Uterus (tissue), 4 donors: ENCODE data around the gene JARID2. TPM values are rescaled to one million over a fixed set of nuclear protein-coding genes. Genes with fewer than 3 reads are reported as not detected.

Source experiments
- DNase-seq, 2 donors: peaks; one replicate each; pipeline ENCODE4 v3.0.0-alpha.2; 2019 to 2020
- H3K27ac ChIP-seq, 2 donors: fragments of 200-600 bp; sonication (generic); 1 replicate in 1 of 2; 2 replicates in 1 of 2; pipeline ENCODE4 v1.5.1; 2016 to 2018
- H3K27me3 ChIP-seq, 2 donors: fragments of 200-600 bp; sonication (generic); one replicate each; pipeline ENCODE4 v1.5.1; 2018 to 2019; ENCODE audit warnings: control low read depth in 1 of 2
- H3K36me3 ChIP-seq, 2 donors: fragments of 200-600 bp; sonication (generic); one replicate each; pipeline ENCODE4 v1.5.1; 2019; ENCODE audit warnings: control low read depth in 1 of 2
- H3K4me1 ChIP-seq, 2 donors: fragments of 200-600 bp; sonication (generic); one replicate each; pipeline ENCODE4 v1.5.1; 2018 to 2019; ENCODE audit warnings: control low read depth in 1 of 2
- H3K4me3 ChIP-seq, 2 donors: fragments of 200-600 bp; sonication (generic); 1 replicate in 1 of 2; 2 replicates in 1 of 2; pipeline ENCODE4 v1.5.1; 2018 to 2019; ENCODE audit warnings: mild to moderate bottlenecking in 1 of 2
- H3K9me3 ChIP-seq, 2 donors: fragments of 200-600 bp; sonication (generic); one replicate each; pipeline ENCODE4 v1.5.1; 2019; ENCODE audit warnings: control low read depth in 1 of 2
- CTCF ChIP-seq, 4 experiments: fragments of 200-600 bp in 2 of 4; fragments of 450-650 bp in 2 of 4; sonication (generic) in 2 of 4; IDR thresholded peaks; one replicate each; pipeline ENCODE4 v1.5.1; 2016 to 2019; ENCODE audit warnings: antibody characterized with exemption in 4 of 4, mild to moderate bottlenecking in 2 of 4, moderate library complexity in 1 of 4
- POLR2A ChIP-seq, 2 donors: fragments of 450-650 bp; IDR thresholded peaks; one replicate each; pipeline ENCODE4 v1.6.1; 2016; ENCODE audit warnings: antibody characterized with exemption in 2 of 2, mild to moderate bottlenecking in 1 of 2, moderate library complexity in 1 of 2
- intact Hi-C: fragments of 100-400 bp; cut with DNase I; formaldehyde crosslinking; loops from one replicate; pipeline ENCODE4 v1.15.1; 2023; ENCODE audit warnings: low total_unique reads
- total RNA-seq, 4 donors: library from RNA; depleted of rRNA in 3 of 4; stranded (reverse); fragments of >200 nt in 3 of 4; gene quantifications; one replicate each; pipeline versions ENCODE4 v1.1.0 to v1.2.4, GENCODE V29; 2014 to 2023
- donor health status: DM: yes; HTN: yes; CAD: no.

The JARID2 gene
- total RNA-seq, 4 donors from 2014 or later = 2.6 to 15.8 (median 8.0) TPM

GRCh38 chr6:15477746-15478145 is 231.9 kb downstream of the JARID2 start:
- no peak overlapping the region for H3K4me3 ChIP-seq
- TF ChIP-seq POLR2A (IDR thresholded peaks at IDR 0.05) (no peak), CTCF (IDR thresholded peaks at IDR 0.05) (no peak)
- no peak overlapping the region for H3K27ac ChIP-seq
- no peak for DNase-seq
- H3K4me1 ChIP-seq = no peaks in the 10 kb centered on the region
- H3K36me3 ChIP-seq = no peaks in the 10 kb centered on the region
- H3K9me3 ChIP-seq = no peaks in the 10 kb centered on the region
- H3K27me3 ChIP-seq = no peaks in the 10 kb centered on the region
- intact Hi-C loops = no loop called here

GRCh38 chr6:15479761-15480160 is 233.9 kb downstream of the JARID2 start:
- H3K36me3 ChIP-seq = no peaks in the 10 kb centered on the region
- H3K27ac ChIP-seq = no peak overlapping the region
- H3K4me1 ChIP-seq = no peaks in the 10 kb centered on the region
- intact Hi-C loops = no loop called here
- H3K4me3 ChIP-seq = no peak overlapping the region
- H3K9me3 ChIP-seq = no peaks in the 10 kb centered on the region
- no peak for DNase-seq
- TF ChIP-seq POLR2A (IDR thresholded peaks at IDR 0.05) (no peak), CTCF (IDR thresholded peaks at IDR 0.05) (no peak)
- H3K27me3 ChIP-seq = no peaks in the 10 kb centered on the region

- TF ChIP-seq CTCF (IDR thresholded peaks at IDR 0.05) = no peak
- no peak for TF ChIP-seq POLR2A (IDR thresholded peaks at IDR 0.05)
- no peaks in the 10 kb centered on the region for H3K36me3 ChIP-seq
- no peaks in the 10 kb centered on the region for H3K4me1 ChIP-seq
- H3K27me3 ChIP-seq = no peaks in the 10 kb centered on the region
- H3K4me3 ChIP-seq = no peak overlapping the region
- no peak overlapping the region for H3K27ac ChIP-seq
- no peaks in the 10 kb centered on the region for H3K9me3 ChIP-seq
- intact Hi-C loops = no loop called here
- DNase-seq = no peak
Measured at GRCh38 chr6:15480525-15480924, 234.7 kb downstream of the JARID2 start.

GRCh38 chr6:15481390-15482291 is 235.8 kb downstream of the JARID2 start:
- Histone ChIP-seq H3K27ac (no peak overlapping the region), H3K4me3 (no peak overlapping the region), H3K36me3 (no peaks in the 10 kb centered on the region), H3K4me1 (no peaks in the 10 kb centered on the region), H3K27me3 (no peaks in the 10 kb centered on the region), H3K9me3 (no peaks in the 10 kb centered on the region)
- TF ChIP-seq POLR2A (IDR thresholded peaks at IDR 0.05) = no peak
- no peak for TF ChIP-seq CTCF (IDR thresholded peaks at IDR 0.05)
- DNase-seq = no peak
- intact Hi-C loops = no loop called here

DNA sequence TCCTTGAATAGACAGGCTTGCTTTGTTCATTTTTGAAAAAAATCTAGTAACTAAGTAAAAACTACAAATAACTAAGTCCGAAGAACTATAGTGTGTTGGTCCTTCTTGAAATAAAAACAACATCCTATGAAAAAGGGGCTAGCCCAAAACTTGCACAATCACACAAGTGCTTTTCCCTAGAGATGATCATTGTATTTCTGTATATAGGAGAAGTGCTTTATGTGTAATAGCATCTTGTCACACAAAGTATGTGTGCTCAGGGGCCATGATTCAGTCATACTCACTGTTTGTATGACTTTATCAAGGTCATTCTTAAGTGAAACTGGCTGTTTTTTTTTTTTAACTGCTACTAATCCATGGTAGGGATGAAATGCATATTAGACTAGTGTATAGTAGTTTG is 237.2 kb downstream of the JARID2 start:
- Histone ChIP-seq H3K27ac (no peak overlapping the region), H3K36me3 (no peaks in the 10 kb centered on the region), H3K27me3 (no peaks in the 10 kb centered on the region), H3K9me3 (no peaks in the 10 kb centered on the region), H3K4me1 (no peaks in the 10 kb centered on the region), H3K4me3 (no peak overlapping the region)
- DNase-seq = no peak
- intact Hi-C loops = no loop called here
- no peak for TF ChIP-seq CTCF (IDR thresholded peaks at IDR 0.05)
- no peak for TF ChIP-seq POLR2A (IDR thresholded peaks at IDR 0.05)
